OCI-LY7 (cell line): ENCODE results near the gene SLC22A1. TPM values are rescaled to one million over a fixed set of nuclear protein-coding genes. Genes with fewer than 3 reads are reported as not detected.

Source experiments
- BruUV-seq: library from RNA; stranded (reverse); fragments of 400-500 nt; replicated peaks from 2 replicates; lab custom pipeline; 2021; lab: Mats Ljungman, UMichigan
- CTCF ChIA-PET: fragments of 300-600 bp; sonication (Branson Sonifier 250); formaldehyde crosslinking; loops from one replicate; lab custom pipeline; 2022; ENCODE audit warnings: antibody characterized with exemption; ENCODE audit not compliant: unreplicated experiment; lab: Charles Lee
- POLR2A ChIA-PET: fragments of 300-600 bp; sonication (Branson Sonifier 250); formaldehyde crosslinking; loops from one replicate; lab custom pipeline; 2022; ENCODE audit warnings: antibody characterized with exemption; lab: Charles Lee
- DNase-seq: peaks from one replicate; pipeline ENCODE4 v3.0.0-alpha.2; 2015; ENCODE audit warnings: low spot score
- H2AFZ ChIP-seq: fragments of 200-600 bp; sonication (generic), shearing (Covaris generic); 2 replicates; pipeline ENCODE4 v1.6.1; 2014; ENCODE audit warnings: mild to moderate bottlenecking, antibody characterized with exemption, low read length, moderate library complexity
- H3K27ac ChIP-seq: fragments of 200-600 bp; sonication (generic); 2 replicates; pipeline ENCODE4 v1.5.1; 2014; ENCODE audit warnings: mixed run types, low read depth, mild to moderate bottlenecking, moderate library complexity, low read length, inconsistent platforms; ENCODE audit not compliant: poor library complexity, severe bottlenecking
- H3K36me3 ChIP-seq: fragments of 200-600 bp; sonication (generic); 2 replicates; pipeline ENCODE4 v1.6.1; 2014; ENCODE audit warnings: mild to moderate bottlenecking, antibody characterized with exemption, low read length, moderate library complexity, mixed read lengths; ENCODE audit not compliant: insufficient read depth
- H3K4me1 ChIP-seq: fragments of 200-600 bp; sonication (generic); 2 replicates; pipeline ENCODE4 v1.5.1; 2014; ENCODE audit warnings: mild to moderate bottlenecking, low read length; ENCODE audit not compliant: insufficient read depth, poor library complexity, severe bottlenecking
- H3K4me2 ChIP-seq: fragments of 200-600 bp; sonication (generic); 2 replicates; pipeline ENCODE4 v1.6.1; 2014; ENCODE audit warnings: mild to moderate bottlenecking, low read length
- H3K4me3 ChIP-seq: fragments of 200-600 bp; sonication (generic); 2 replicates; pipeline ENCODE4 v1.5.1; 2014; ENCODE audit warnings: mild to moderate bottlenecking, low read depth, low read length; ENCODE audit not compliant: poor library complexity, severe bottlenecking
- H3K79me2 ChIP-seq: fragments of 200-600 bp; sonication (generic); 2 replicates; pipeline ENCODE4 v1.6.1; 2016; ENCODE audit warnings: low read depth, mild to moderate bottlenecking, low read length, moderate library complexity, mixed read lengths; ENCODE audit not compliant: insufficient read depth
- H3K9me2 ChIP-seq: fragments of 200-600 bp; sonication (generic); 2 replicates; pipeline ENCODE4 v1.6.1; 2016; ENCODE audit warnings: mild to moderate bottlenecking, low read length, mixed read lengths; ENCODE audit not compliant: insufficient read depth
- H3K9me3 ChIP-seq: fragments of 200-600 bp; sonication (generic); 2 replicates; pipeline ENCODE4 v1.6.1; 2014; ENCODE audit warnings: mild to moderate bottlenecking, mixed run types, low read length, mixed read lengths
- H4K20me1 ChIP-seq: fragments of 200-600 bp; sonication (generic); 2 replicates; pipeline ENCODE4 v1.6.1; 2014; ENCODE audit warnings: mild to moderate bottlenecking, antibody characterized with exemption, low read length, moderate library complexity, mixed read lengths; ENCODE audit not compliant: insufficient read depth
- CTCF ChIP-seq: fragments of 200-600 bp; sonication (generic); conservative IDR thresholded peaks from 2 replicates; pipeline ENCODE4 v1.5.1; 2014; ENCODE audit warnings: mild to moderate bottlenecking, antibody characterized with exemption, low read length, moderate library complexity, mixed read lengths
- EZH2phosphoT487 ChIP-seq: fragments of 200-600 bp; sonication (generic); IDR thresholded peaks from 2 replicates; pipeline ENCODE4 v1.6.1; 2018; ENCODE audit warnings: low read depth, borderline replicate concordance, mild to moderate bottlenecking, mixed run types, antibody characterized with exemption, low read length, moderate library complexity, mixed read lengths
- intact Hi-C: fragments of 100-400 bp; cut with micrococcal nuclease; formaldehyde crosslinking; loops from one replicate; pipeline ENCODE4 v1.10.0; 2022; ENCODE audit not compliant: unreplicated experiment
- total RNA-seq, 2 experiments: library from RNA; depleted of rRNA in 1 of 2; stranded (reverse); fragments of >200 nt in 1 of 2; shearing (Covaris generic) in 1 of 2; gene quantifications; 2 replicates each; pipeline ENCODE4 v1.2.3, GENCODE V29; 2014 to 2022

Gene SLC22A1
- total RNA-seq, 2 experiments from 2014 or later, result not detected

GRCh38 chr6:160079686-160080043 lies 42.0 kb upstream of the SLC22A1 start:
- TF ChIP-seq CTCF (no peak), EZH2phosphoT487 (no peak)
- Histone ChIP-seq H3K9me2 (no peaks in the 10 kb centered on the region), H3K4me2 (no peak overlapping the region), H2AFZ (no peak overlapping the region), H3K79me2 (no peaks in the 10 kb centered on the region), H4K20me1 (no peaks in the 10 kb centered on the region), H3K27ac (no peak overlapping the region), H3K4me1 (no peaks in the 10 kb centered on the region), H3K9me3 (no peaks in the 10 kb centered on the region), H3K36me3 (peaks cover 52% of the 10 kb centered on the region), H3K4me3 (no peak overlapping the region)
- DNase-seq, result no peak
- ChIA-PET CTCF (no interaction called here), POLR2A (no interaction called here)
- intact Hi-C loops, result no loop called here
- no TSS peak for BruUV-seq

- CTCF ChIA-PET, result no interaction called here
Measured at GRCh38 chr6:160080097-160080496, 41.5 kb upstream of the SLC22A1 start.

GRCh38 chr6:160081398-160081797 lies 40.2 kb upstream of the SLC22A1 start:
- no peak overlapping the region for H3K27ac ChIP-seq
- no peaks in the 10 kb centered on the region for H3K9me3 ChIP-seq
- DNase-seq, result no peak
- no peaks in the 10 kb centered on the region for H4K20me1 ChIP-seq
- POLR2A ChIA-PET, result no interaction called here
- H3K4me1 ChIP-seq, result no peaks in the 10 kb centered on the region
- intact Hi-C loops, result no loop called here
- peaks cover 61% of the 10 kb centered on the region for H3K36me3 ChIP-seq
- H2AFZ ChIP-seq, result no peak overlapping the region
- H3K9me2 ChIP-seq, result no peaks in the 10 kb centered on the region
- no peak for TF ChIP-seq EZH2phosphoT487
- TF ChIP-seq CTCF, result no peak
- CTCF ChIA-PET, result no interaction called here
- H3K4me3 ChIP-seq, result no peak overlapping the region
- no peak overlapping the region for H3K4me2 ChIP-seq
- no TSS peak for BruUV-seq
- H3K79me2 ChIP-seq, result no peaks in the 10 kb centered on the region

More at GRCh38 chr6:160080097-160080496, 41.5 kb upstream of the SLC22A1 start:
- no peaks in the 10 kb centered on the region for H3K9me2 ChIP-seq
- POLR2A ChIA-PET, result no interaction called here
- intact Hi-C loops, result no loop called here
- H3K4me3 ChIP-seq, result no peak overlapping the region
- H2AFZ ChIP-seq, result no peak overlapping the region
- TF ChIP-seq EZH2phosphoT487 (no peak), CTCF (no peak)
- H3K79me2 ChIP-seq, result no peaks in the 10 kb centered on the region
- no TSS peak for BruUV-seq
- no peaks in the 10 kb centered on the region for H3K4me1 ChIP-seq
- peaks cover 56% of the 10 kb centered on the region for H3K36me3 ChIP-seq
- H4K20me1 ChIP-seq, result no peaks in the 10 kb centered on the region
- no peak overlapping the region for H3K4me2 ChIP-seq
- no peak for DNase-seq
- no peaks in the 10 kb centered on the region for H3K9me3 ChIP-seq
- H3K27ac ChIP-seq, result no peak overlapping the region
